Neural progenitor cell (in vitro differentiated cells): ENCODE measurements around the gene DCDC1.

Experiments
- EZH2 ChIP-seq: fragments of 200-600 bp; sonication (generic); IDR thresholded peaks from 2 replicates; pipeline ENCODE4 v1.6.1; 2017; ENCODE audit warnings: antibody characterized with exemption, mild to moderate bottlenecking, moderate library complexity
- TF ChIP-seq, protein P1 (sequence below): fragments of 200-600 bp; sonication (generic); IDR thresholded peaks from 2 replicates; pipeline ENCODE4 v1.5.1; 2017; ENCODE audit warnings: antibody characterized with exemption, mild to moderate bottlenecking

DNA sequence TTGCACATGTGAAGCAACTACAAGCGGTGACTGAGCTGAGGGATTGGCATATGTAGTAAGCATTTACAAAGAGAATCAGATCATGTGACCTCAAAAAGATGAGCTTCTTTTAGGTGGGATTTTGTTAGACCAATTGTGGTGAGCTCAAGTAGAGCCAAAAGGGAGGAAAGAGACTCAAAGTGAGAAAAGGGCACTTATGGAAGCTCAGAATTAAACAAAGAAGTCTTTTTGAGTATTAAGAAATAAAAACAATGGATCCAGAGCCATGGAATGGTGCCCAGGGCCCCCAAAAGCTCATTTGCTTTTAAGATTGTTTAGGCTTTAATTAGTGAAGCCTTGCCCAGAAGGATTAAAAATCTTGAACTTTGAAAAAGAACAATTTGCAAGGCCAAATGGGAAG, 536.7 kb downstream of the DCDC1 start:
- TF ChIP-seq, protein P1, sequence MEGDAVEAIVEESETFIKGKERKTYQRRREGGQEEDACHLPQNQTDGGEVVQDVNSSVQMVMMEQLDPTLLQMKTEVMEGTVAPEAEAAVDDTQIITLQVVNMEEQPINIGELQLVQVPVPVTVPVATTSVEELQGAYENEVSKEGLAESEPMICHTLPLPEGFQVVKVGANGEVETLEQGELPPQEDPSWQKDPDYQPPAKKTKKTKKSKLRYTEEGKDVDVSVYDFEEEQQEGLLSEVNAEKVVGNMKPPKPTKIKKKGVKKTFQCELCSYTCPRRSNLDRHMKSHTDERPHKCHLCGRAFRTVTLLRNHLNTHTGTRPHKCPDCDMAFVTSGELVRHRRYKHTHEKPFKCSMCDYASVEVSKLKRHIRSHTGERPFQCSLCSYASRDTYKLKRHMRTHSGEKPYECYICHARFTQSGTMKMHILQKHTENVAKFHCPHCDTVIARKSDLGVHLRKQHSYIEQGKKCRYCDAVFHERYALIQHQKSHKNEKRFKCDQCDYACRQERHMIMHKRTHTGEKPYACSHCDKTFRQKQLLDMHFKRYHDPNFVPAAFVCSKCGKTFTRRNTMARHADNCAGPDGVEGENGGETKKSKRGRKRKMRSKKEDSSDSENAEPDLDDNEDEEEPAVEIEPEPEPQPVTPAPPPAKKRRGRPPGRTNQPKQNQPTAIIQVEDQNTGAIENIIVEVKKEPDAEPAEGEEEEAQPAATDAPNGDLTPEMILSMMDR, result no peak
- no peak for TF ChIP-seq EZH2
